K562 (cell line): ENCODE measurements around the gene ZGLP1. TPM values are rescaled to one million over a fixed set of nuclear protein-coding genes. Genes with fewer than 3 reads are reported as not detected.

Source experiments
- ATF4 ChIP-seq: fragments of 450-650 bp; formaldehyde crosslinking; IDR thresholded peaks from 2 replicates; pipeline ENCODE4 v1.4.0; 2022; ENCODE audit warnings: mild to moderate bottlenecking, moderate library complexity
- CCNT2 ChIP-seq: IDR thresholded peaks from 2 replicates; pipeline ENCODE4 v1.6.1; 2011; ENCODE audit warnings: borderline replicate concordance, low read depth, mild to moderate bottlenecking, moderate library complexity, mixed read lengths, low read length; ENCODE audit not compliant: insufficient read length; ENCODE audit errors: extremely low read depth
- E2F5 ChIP-seq: sonication (generic); formaldehyde crosslinking; IDR thresholded peaks from 2 replicates; pipeline ENCODE4 v1.8.0; 2022; ENCODE audit warnings: mild to moderate bottlenecking, missing genetic modification reagents
- ELK3 ChIP-seq: fragments of 450-650 bp; formaldehyde crosslinking; IDR thresholded peaks from 2 replicates; pipeline ENCODE4 v1.4.0; 2020; ENCODE audit warnings: mild to moderate bottlenecking
- GABPA ChIP-seq: fragments of 200-800 bp; sonication (Bioruptor generic); conservative IDR thresholded peaks from 2 replicates; pipeline ENCODE4 v1.6.1; 2016; ENCODE audit warnings: low read depth, missing genetic modification characterization, missing compliant biosample characterization
- GABPB1 ChIP-seq: sonication (generic); formaldehyde crosslinking; IDR thresholded peaks from 2 replicates; pipeline ENCODE4 v1.8.0; 2022; ENCODE audit warnings: mild to moderate bottlenecking, missing genetic modification reagents
- GATA2 ChIP-seq: sonication (generic); formaldehyde crosslinking; IDR thresholded peaks from 2 replicates; pipeline ENCODE4 v1.4.0; 2020; ENCODE audit warnings: mild to moderate bottlenecking, missing genetic modification reagents
- HDAC6 ChIP-seq: IDR thresholded peaks from 2 replicates; pipeline ENCODE4 v1.6.1; 2012; ENCODE audit warnings: low read depth, mild to moderate bottlenecking, control low read depth, inconsistent platforms, low read length, moderate library complexity
- KDM1A ChIP-seq, 2 experiments: fragments of 450-650 bp; IDR thresholded peaks; 2 replicates each; pipeline ENCODE4 v1.6.1; 2016; ENCODE audit warnings: mild to moderate bottlenecking in 2 of 2
- RBFOX2 ChIP-seq: fragments of 200-400 bp; formaldehyde crosslinking; IDR thresholded peaks from 2 replicates; pipeline ENCODE4 v1.6.1; 2017; ENCODE audit warnings: low read depth, mild to moderate bottlenecking, low read length, moderate library complexity
- RCOR1 ChIP-seq, 2 experiments: IDR thresholded peaks; 2 replicates each; pipeline ENCODE4 v1.6.1; 2012; ENCODE audit warnings: low read depth in 2 of 2, low read length in 2 of 2, borderline replicate concordance in 1 of 2, improper control_type of control experiment in 1 of 2
- SMAD1 ChIP-seq: fragments of 150-350 bp; IDR thresholded peaks from 2 replicates; pipeline ENCODE4 v1.6.1; 2014; ENCODE audit warnings: low read length, low read depth; ENCODE audit not compliant: partially characterized antibody
- SMARCB1 ChIP-seq: IDR thresholded peaks from 2 replicates; pipeline ENCODE4 v1.6.1; 2011; ENCODE audit warnings: improper control_type of control experiment, low read depth; ENCODE audit not compliant: insufficient read length
- TFE3 ChIP-seq: fragments of 450-650 bp; formaldehyde crosslinking; IDR thresholded peaks from 2 replicates; pipeline ENCODE4 v1.4.0; 2020; ENCODE audit warnings: mild to moderate bottlenecking, mixed read lengths
- ZBTB12 ChIP-seq: fragments of 250-450 bp; sonication (Bioruptor Pico); IDR thresholded peaks from 2 replicates; pipeline ENCODE4 v1.4.0; 2020
- ZC3H4 ChIP-seq: sonication (generic); formaldehyde crosslinking; IDR thresholded peaks from 2 replicates; pipeline ENCODE4 v1.9.0; 2021; ENCODE audit warnings: missing genetic modification reagents, borderline replicate concordance
- ZNF124 ChIP-seq: sonication (generic); formaldehyde crosslinking; IDR thresholded peaks from 2 replicates; pipeline ENCODE4 v1.8.1; 2022; ENCODE audit warnings: missing genetic modification reagents
- ZNF324 ChIP-seq: fragments of 250-450 bp; sonication (Bioruptor Pico); IDR thresholded peaks from 2 replicates; pipeline ENCODE4 v1.4.0; 2020; ENCODE audit warnings: mild to moderate bottlenecking
- ZNF584 ChIP-seq: fragments of 200-800 bp; sonication (Bioruptor generic); IDR thresholded peaks from 2 replicates; pipeline ENCODE4 v1.6.1; 2016; ENCODE audit warnings: low read depth, mild to moderate bottlenecking, missing genetic modification characterization, missing compliant biosample characterization
- polyA plus RNA-seq, 8 experiments: library from polyadenylated mRNA; depleted of rRNA in 4 of 8; stranded (reverse) in 5 of 8; unstranded in 3 of 8; fragments of >200 nt; fragmentation: Nextera tagmentation in 2 of 8; fragmentation: Illumina TruSeq in 1 of 8; extraction: Ambion mirVana in 2 of 8; extraction: Trizol in 1 of 8; gene quantifications; 2 replicates each; pipeline versions ENCODE4 v1.2.1 to v1.2.3, GENCODE V29; 2011 to 2014; ENCODE audit warnings: inconsistent platforms in 1 of 8, missing spikeins in 1 of 8
- total RNA-seq, 7 experiments: library from RNA; depleted of rRNA in 6 of 7; stranded (reverse); fragments of >200 nt in 6 of 7; fragmentation: Illumina TruSeq in 2 of 7; extraction: Trizol in 2 of 7; gene quantifications; 2 replicates each; pipeline versions ENCODE4 v1.2.1 to v1.2.3, GENCODE V29; 2011 to 2021; ENCODE audit warnings: low replicate concordance in 1 of 7

ZGLP1 gene
- total and polyA plus RNA-seq, 9 of the 15 experiments (the other 6 are each of a cell fraction or from before 2014, with no cell fraction given): 0.24 to 4.5 (median 2.2) TPM

- TF ChIP-seq TFE3 (CRISPR knock-in tag) (no peak), ZC3H4 (CRISPR knock-in tag) (no peak), GATA2 (CRISPR knock-in tag) (peak; percentile 64), CCNT2 (peak; percentile 90), ZBTB12 (CRISPR knock-in tag) (no peak), GABPA (peak; percentile 73), ZNF324 (CRISPR knock-in tag) (no peak), KDM1A (IDR thresholded peaks at IDR 0.05) (no peak), ELK3 (no peak), RCOR1 (IDR thresholded peaks at IDR 0.05; ENCODE audit: borderline replicate concordance in 1 of 2, low read depth in 2 of 2, low read length in 2 of 2) (peak in 1 of 2 experiments; percentile 8; a peak in 1 of 4 replicates), RBFOX2 (peak; percentile 85), SMARCB1 (no peak), SMAD1 (peak; percentile 52), ZNF584 (CRISPR knock-in tag) (no peak), HDAC6 (no peak), ATF4 (CRISPR knock-in tag) (no peak), GABPB1 (CRISPR knock-in tag) (no peak; the same call in 1 of the 2 replicates), E2F5 (CRISPR knock-in tag) (peak; percentile 82), ZNF124 (CRISPR knock-in tag) (no peak)
These were observed 22.5 kb downstream of the ZGLP1 start, which contains the start of gene ICAM4 (continued) for GRCh38 chr19:10286803-10287737.
